Brain microvascular endothelial cell (primary cell): ENCODE results near the gene FAM3D.

Source experiments
- DNase-seq: peaks from one replicate; pipeline ENCODE4 v3.0.0-alpha.2; 2020
- H3K27ac ChIP-seq: fragments of 250-450 bp; sonication (Bioruptor Pico); 2 replicates; pipeline ENCODE4 v1.5.1; 2020; ENCODE audit warnings: mild to moderate bottlenecking, moderate library complexity
- H3K27me3 ChIP-seq: fragments of 250-450 bp; sonication (Bioruptor Pico); replicated peaks from 2 replicates; pipeline ENCODE4 v1.5.1; 2020; ENCODE audit warnings: mild to moderate bottlenecking
- H3K36me3 ChIP-seq: fragments of 250-450 bp; sonication (Bioruptor Pico); replicated peaks from 2 replicates; pipeline ENCODE4 v1.5.1; 2020; ENCODE audit warnings: mild to moderate bottlenecking
- H3K4me3 ChIP-seq: 2 replicates; pipeline ENCODE4 v1.5.1; 2011; ENCODE audit warnings: low read depth, mild to moderate bottlenecking, control low read depth, low read length, moderate library complexity
- CTCF ChIP-seq: IDR thresholded peaks from 2 replicates; pipeline ENCODE4 v1.5.1; 2011; ENCODE audit warnings: low read depth, mild to moderate bottlenecking, moderate library complexity, low read length, control low read depth, inconsistent platforms; ENCODE audit errors: missing control alignments
- in situ Hi-C: cut with HindIII; loops from 2 replicates; pipeline ENCODE4 v1.10.0; 2017; ENCODE audit warnings: low sequenced_read_pairs, low pct_ligation_motif_present

FAM3D gene

GRCh38 chr3:58668247-58668646 is 1.7 kb upstream of the FAM3D start:
- DNase-seq, result no peak
- H3K27ac ChIP-seq, result no peak overlapping the region
- H3K36me3 ChIP-seq, result no peaks in the 10 kb centered on the region
- H3K4me3 ChIP-seq, result no peak overlapping the region
- in situ Hi-C loops, result no loop called here
- no peaks in the 10 kb centered on the region for H3K27me3 ChIP-seq
- TF ChIP-seq CTCF, result no peak

DNA sequence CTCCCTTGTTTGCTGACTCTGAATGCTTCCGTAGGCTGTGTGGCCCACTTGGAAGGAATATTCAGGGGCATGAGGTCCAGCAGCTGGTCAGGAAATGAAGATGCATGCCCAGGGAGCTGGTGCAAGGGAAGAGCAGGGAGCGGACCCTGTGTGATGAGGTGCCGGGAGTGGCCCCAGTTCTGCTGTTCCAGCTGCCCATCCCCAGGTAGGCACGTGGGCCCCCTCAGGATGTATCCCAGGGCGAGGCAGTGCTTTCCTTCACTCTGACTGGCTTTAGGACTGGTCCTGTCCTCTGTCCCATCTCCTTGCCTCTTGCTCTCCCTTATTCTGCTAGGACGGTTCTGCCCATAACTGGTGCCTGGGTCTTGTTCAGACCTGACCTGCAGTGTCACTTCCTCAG is 1.1 kb upstream of the FAM3D start:
- H3K27ac ChIP-seq, result no peak overlapping the region

DNA sequence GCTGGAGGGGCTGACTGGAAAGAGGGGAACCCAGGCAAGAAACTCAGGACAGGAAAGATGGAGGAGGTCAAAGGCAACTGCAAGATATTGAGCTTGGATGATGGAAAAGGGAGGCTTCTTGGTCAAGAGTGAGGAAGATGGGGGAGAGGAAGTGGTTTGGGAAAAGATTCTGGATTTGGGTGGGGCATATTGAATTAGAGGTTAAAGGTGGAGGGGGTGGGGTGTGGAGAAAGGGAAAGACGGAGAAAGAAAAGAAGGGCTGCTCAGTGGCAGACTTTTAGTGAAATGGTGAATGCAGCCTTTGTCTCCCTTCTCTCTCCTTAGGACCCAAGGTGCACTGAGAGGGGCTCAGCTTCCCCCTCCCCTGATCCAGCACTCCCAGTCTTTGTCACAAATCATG is 655 bp upstream of the FAM3D start:
- no peaks in the 10 kb centered on the region for H3K27me3 ChIP-seq
- DNase-seq, result no peak
- no peaks in the 10 kb centered on the region for H3K36me3 ChIP-seq
- in situ Hi-C loops, result no loop called here
- H3K4me3 ChIP-seq, result no peak overlapping the region
- no peak overlapping the region for H3K27ac ChIP-seq
- no peak for TF ChIP-seq CTCF

More for the DNA sequence above, 1.1 kb upstream of the FAM3D start:
- Histone ChIP-seq H3K27me3 (no peaks in the 10 kb centered on the region), H3K36me3 (no peaks in the 10 kb centered on the region), H3K4me3 (no peak overlapping the region)
- no peak for DNase-seq
- TF ChIP-seq CTCF, result no peak
- in situ Hi-C loops, result no loop called here

DNA sequence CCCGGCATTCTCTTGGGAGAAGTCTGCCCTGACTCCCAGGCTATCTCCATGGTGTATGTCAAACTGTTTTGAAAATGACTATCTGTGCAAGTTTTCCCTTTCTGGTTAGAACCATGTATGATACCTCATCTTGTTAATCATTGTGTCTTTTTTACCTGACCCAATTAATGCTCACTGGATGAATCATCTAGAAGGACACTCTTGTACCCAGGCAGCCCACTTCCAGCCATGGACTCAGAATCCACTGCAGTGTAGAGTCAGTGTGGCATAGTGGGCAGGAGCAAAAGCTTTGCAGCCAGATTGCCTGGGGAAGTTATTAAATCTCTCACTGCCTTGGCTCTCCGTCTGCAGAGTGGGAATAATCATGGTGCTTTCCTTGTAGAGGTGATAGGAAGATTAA is 1.2 kb downstream of the FAM3D start:
- no peak overlapping the region for H3K4me3 ChIP-seq
- DNase-seq, result no peak
- no peaks in the 10 kb centered on the region for H3K27me3 ChIP-seq
- H3K36me3 ChIP-seq, result no peaks in the 10 kb centered on the region
- in situ Hi-C loops, result no loop called here
- no peak overlapping the region for H3K27ac ChIP-seq
- no peak for TF ChIP-seq CTCF

DNA sequence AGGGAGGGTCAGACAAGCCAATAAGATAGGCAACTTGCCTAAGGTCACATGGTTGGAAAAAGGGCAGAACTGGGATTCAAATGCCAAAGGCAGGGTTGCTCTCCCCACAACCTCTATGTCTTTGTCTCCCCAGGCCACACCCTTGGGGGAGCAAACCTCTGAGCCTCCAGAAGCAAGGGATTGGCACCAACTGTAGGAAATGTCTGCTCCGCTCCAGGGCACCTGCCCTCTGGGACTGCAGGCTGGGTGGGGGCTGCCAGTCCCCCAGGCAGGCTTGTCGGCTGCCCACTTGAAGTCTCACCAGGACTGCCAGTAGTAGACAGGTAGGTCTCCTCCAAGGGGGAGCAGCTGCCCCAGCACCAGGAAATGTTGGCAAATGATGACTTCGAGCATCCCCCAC is 2.0 kb downstream of the FAM3D start:
- H3K27me3 ChIP-seq, result no peaks in the 10 kb centered on the region
- no peak overlapping the region for H3K4me3 ChIP-seq
- H3K36me3 ChIP-seq, result no peaks in the 10 kb centered on the region
- in situ Hi-C loops, result no loop called here
- H3K27ac ChIP-seq, result no peak overlapping the region
- no peak for TF ChIP-seq CTCF
- DNase-seq, result no peak

GRCh38 chr3:58661836-58662420 is 4.6 kb downstream of the FAM3D start:
- DNase-seq, result no peak
- Histone ChIP-seq H3K4me3 (no peak overlapping the region), H3K36me3 (no peaks in the 10 kb centered on the region), H3K27ac (no peak overlapping the region), H3K27me3 (no peaks in the 10 kb centered on the region)
- no peak for TF ChIP-seq CTCF
- in situ Hi-C loops, result no loop called here
